ENCODE results near the gene MTMR1. TPM values are rescaled to one million over a fixed set of nuclear protein-coding genes. Genes with fewer than 3 reads are reported as not detected.
A peak's percentile ranks its signal among the peaks of the same experiment; 100 is the strongest.

MTMR1 gene
- polyA plus RNA-seq, 2 of the 4 experiments (the other 2 are of a cell fraction), result 17.3 to 28.3 TPM

DNA sequence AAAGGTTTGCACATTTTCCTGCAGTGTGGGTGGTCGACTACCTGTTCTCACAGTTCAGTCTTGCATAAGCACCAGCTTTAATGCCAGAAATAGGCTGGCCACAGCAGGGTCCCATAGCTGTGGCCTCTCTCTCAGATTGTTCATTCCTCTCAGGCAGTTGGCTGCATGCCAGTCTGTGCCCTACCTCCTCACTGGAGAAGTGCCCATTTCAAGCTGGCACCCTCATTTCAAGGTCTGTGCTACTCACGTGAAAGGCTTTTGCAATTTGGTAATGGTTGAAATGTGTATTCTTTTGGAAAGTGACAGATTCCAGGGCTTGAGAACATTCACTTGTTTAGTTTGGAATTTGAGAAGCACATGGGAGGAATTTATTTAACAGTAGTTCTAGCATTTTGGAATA lies 28.9 kb upstream of the MTMR1 start:
- TF ChIP-seq HOXA7 (CRISPR knock-in tag; IDR thresholded peaks at IDR 0.05) (no peak), CHD2 (IDR thresholded peaks at IDR 0.05; ENCODE audit: low read length, partially characterized antibody) (no peak), HDAC2 (IDR thresholded peaks at IDR 0.05) (no peak), EHF (CRISPR knock-in tag; IDR thresholded peaks at IDR 0.05) (no peak), BHLHE40 (IDR thresholded peaks at IDR 0.05; ENCODE audit: low read depth, low read length) (no peak), FOSL2 (IDR thresholded peaks at IDR 0.05) (no peak), FOSL2 (CRISPR knock-in tag; IDR thresholded peaks at IDR 0.05) (no peak), NR3C1 (IDR thresholded peaks at IDR 0.05) (no peak), HEYL (CRISPR knock-in tag; IDR thresholded peaks at IDR 0.05) (no peak), CBX2 (IDR thresholded peaks at IDR 0.05; ENCODE audit: borderline replicate concordance, low read depth) (no peak), NPAS2 (CRISPR knock-in tag; IDR thresholded peaks at IDR 0.05; ENCODE audit: borderline replicate concordance) (no peak), JUNB (IDR thresholded peaks at IDR 0.05) (no peak), ZC3H11A (IDR thresholded peaks at IDR 0.05) (no peak)
- TF ChIP-seq, protein P1, sequence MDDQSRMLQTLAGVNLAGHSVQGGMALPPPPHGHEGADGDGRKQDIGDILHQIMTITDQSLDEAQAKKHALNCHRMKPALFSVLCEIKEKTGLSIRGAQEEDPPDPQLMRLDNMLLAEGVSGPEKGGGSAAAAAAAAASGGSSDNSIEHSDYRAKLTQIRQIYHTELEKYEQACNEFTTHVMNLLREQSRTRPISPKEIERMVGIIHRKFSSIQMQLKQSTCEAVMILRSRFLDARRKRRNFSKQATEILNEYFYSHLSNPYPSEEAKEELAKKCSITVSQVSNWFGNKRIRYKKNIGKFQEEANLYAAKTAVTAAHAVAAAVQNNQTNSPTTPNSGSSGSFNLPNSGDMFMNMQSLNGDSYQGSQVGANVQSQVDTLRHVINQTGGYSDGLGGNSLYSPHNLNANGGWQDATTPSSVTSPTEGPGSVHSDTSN (IDR thresholded peaks at IDR 0.05), result no peak
- TF ChIP-seq, protein P2, sequence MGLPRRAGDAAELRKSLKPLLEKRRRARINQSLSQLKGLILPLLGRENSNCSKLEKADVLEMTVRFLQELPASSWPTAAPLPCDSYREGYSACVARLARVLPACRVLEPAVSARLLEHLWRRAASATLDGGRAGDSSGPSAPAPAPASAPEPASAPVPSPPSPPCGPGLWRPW (IDR thresholded peaks at IDR 0.05), result no peak
- no peak for DNase-seq (ENCODE audit: low read depth in 1 of 2, low spot score in 1 of 2)
- H3K4me1 ChIP-seq, result no peaks in the 10 kb centered on the region
- H3K4me3 ChIP-seq, result no peak overlapping the region
- ATAC-seq, result no peak
- no peak overlapping the region for H3K4me2 ChIP-seq
- ChIA-PET POLR2A (no interaction called here), CTCF (interaction anchor here (0.9 to 1.0 kb wide), 2 partner anchors 18 to 20 kb away, joined by 3 to 4 read pairs; no protein-coding TSS in a partner anchor)
- WGBS (ENCODE audit: missing lambda C conversion rate), result 61% methylated on average over 2 of the region's 2 CpGs
- no peaks in the 10 kb centered on the region for H3K9me3 ChIP-seq
- FAIRE-seq, result no peak
- H3K27ac ChIP-seq, result no peak overlapping the region

DNA sequence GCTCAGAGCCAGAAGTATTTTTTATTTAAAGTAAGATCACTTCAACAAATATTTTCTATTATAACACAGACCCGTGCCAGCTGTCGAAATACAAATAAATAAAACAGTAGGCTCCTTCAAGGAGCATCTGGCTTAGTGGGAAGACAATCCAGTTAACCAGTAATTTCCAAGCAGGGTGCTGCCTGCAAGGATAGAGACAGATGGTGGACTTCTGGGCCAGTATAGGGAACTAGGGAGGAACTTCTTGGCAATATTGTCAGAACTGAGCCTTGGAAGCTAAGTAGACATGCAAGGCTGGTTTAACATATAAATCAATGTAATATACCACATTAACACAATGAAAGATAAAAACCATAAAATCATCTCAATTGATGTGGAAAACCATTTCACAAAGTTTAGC lies 17.0 kb upstream of the MTMR1 start:
- TF ChIP-seq KDM5A (IDR thresholded peaks at IDR 0.05) (no peak), SMC3 (IDR thresholded peaks at IDR 0.05) (no peak), POLR2AphosphoS2 (conservative IDR thresholded peaks at IDR 0.05; ENCODE audit: low read length) (no peak)
- TF ChIP-seq, protein P1 (IDR thresholded peaks at IDR 0.05), result no peak
- ChIA-PET CTCF (interaction anchor here (1.4 to 1.8 kb wide), 3 partner anchors 10 to 42 kb away, joined by 4 to 9 read pairs (median 4); no protein-coding TSS in a partner anchor), POLR2A (interaction anchor here (0.6 kb wide), 1 partner anchor 520 kb away, joined by 4 read pairs; no protein-coding TSS in a partner anchor)
- FAIRE-seq, result no peak
- DNase-seq (ENCODE audit: low read depth in 1 of 2, low spot score in 1 of 2), result no peak
- Histone ChIP-seq H3K4me1 (no peaks in the 10 kb centered on the region), H3K27ac (no peak overlapping the region), H3K9me3 (no peaks in the 10 kb centered on the region), H3K4me3 (no peak overlapping the region), H3K4me2 (no peak overlapping the region)
- ATAC-seq, result no peak
- WGBS (ENCODE audit: missing lambda C conversion rate), result 73% methylated on average over 2 of the region's 2 CpGs

DNA sequence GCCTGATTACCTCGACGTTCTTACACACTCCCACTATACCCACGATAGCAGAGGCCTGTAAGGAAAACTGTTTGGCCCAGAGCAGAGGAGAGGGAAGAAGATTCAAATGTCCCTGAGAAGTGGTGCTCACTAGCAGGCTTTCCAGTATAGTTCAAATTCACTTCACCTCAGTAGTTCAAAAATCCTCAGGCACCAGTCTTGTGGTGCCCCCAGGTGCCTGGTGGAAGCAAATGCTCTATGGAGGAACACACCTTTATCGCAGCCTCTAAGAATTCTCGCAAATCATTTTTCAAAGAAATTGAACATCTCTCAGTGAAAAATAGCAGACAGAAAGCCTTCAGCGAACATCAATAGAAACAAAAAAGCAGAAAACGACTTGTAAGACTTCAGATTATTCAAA lies 12.2 kb upstream of the MTMR1 start:
- POLR2A ChIA-PET, result no interaction called here
- H3K4me3 ChIP-seq, result no peak overlapping the region
- 53% methylated on average over 7 of the region's 7 CpGs for WGBS (ENCODE audit: missing lambda C conversion rate)
- no peaks in the 10 kb centered on the region for H3K4me1 ChIP-seq
- TF ChIP-seq KDM1A (IDR thresholded peaks at IDR 0.05; ENCODE audit: low read depth) (no peak), SMC3 (IDR thresholded peaks at IDR 0.05) (peak; percentile 32; the same call in 1 of the 3 replicates), RAD21 (conservative IDR thresholded peaks at IDR 0.05 in 1 of 2, IDR thresholded peaks at IDR 0.05 in 1 of 2) (peak; percentile 55 to 67)
- TF ChIP-seq, protein P3, sequence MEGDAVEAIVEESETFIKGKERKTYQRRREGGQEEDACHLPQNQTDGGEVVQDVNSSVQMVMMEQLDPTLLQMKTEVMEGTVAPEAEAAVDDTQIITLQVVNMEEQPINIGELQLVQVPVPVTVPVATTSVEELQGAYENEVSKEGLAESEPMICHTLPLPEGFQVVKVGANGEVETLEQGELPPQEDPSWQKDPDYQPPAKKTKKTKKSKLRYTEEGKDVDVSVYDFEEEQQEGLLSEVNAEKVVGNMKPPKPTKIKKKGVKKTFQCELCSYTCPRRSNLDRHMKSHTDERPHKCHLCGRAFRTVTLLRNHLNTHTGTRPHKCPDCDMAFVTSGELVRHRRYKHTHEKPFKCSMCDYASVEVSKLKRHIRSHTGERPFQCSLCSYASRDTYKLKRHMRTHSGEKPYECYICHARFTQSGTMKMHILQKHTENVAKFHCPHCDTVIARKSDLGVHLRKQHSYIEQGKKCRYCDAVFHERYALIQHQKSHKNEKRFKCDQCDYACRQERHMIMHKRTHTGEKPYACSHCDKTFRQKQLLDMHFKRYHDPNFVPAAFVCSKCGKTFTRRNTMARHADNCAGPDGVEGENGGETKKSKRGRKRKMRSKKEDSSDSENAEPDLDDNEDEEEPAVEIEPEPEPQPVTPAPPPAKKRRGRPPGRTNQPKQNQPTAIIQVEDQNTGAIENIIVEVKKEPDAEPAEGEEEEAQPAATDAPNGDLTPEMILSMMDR (IDR thresholded peaks at IDR 0.05), result peak; percentile 44
- DNase-seq (ENCODE audit: low read depth in 1 of 2, low spot score in 1 of 2), result peak in 1 of 2 experiments; percentile 30
- FAIRE-seq, result no peak
- no peak overlapping the region for H3K27ac ChIP-seq
- ATAC-seq, result peak; percentile 73 to 80; a peak in 5 of 6 replicates
- no peaks in the 10 kb centered on the region for H3K9me3 ChIP-seq
- CTCF ChIA-PET, result interaction anchor here (0.6 to 1.8 kb wide), 10 partner anchors 26 to 740 kb away, joined by 3 to 8 read pairs (median 3); partner anchors contain the start of gene MAMLD1
- no peak overlapping the region for H3K4me2 ChIP-seq
